HG03378 (cell line): ENCODE data around the gene PWWP2B.

ENCODE experiments used
- ATAC-seq: cut with Tn5 transposase; IDR thresholded peaks from one replicate; pipeline ENCODE4 v1.9.1; 2021; ENCODE audit warnings: mild to moderate bottlenecking, moderate library complexity; ENCODE audit not compliant: unreplicated experiment

Gene PWWP2B

GRCh38 chr10:132363376-132363775, 33.6 kb upstream of the PWWP2B start:
- ATAC-seq = no peak

- no peak for ATAC-seq
Measured at GRCh38 chr10:132363921-132364593, 32.9 kb upstream of the PWWP2B start.

GRCh38 chr10:132364594-132364970, 32.4 kb upstream of the PWWP2B start:
- ATAC-seq = no peak

DNA sequence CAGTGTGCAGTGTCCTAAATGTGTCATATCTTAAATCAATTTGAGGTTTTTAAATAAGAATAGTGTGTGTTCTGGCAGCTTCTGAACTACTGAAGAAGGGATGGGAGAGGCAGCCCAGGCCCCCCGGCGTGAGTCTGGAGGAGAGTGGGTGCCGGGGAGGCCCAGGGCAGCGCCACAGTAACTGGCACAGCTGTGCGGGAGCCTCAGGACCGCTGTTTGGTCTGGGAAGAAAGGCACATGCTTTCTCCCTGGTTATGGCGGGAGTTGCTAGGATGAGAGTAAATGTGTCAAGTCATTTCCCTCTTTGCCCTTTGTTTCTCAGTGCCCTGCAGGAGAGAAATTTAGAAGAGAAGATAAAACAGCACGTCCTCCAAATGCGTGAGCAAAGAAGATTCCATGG, 31.9 kb upstream of the PWWP2B start:
- no peak for ATAC-seq

- ATAC-seq = no peak
Measured at GRCh38 chr10:132366006-132366405, 31.0 kb upstream of the PWWP2B start.

GRCh38 chr10:132366499-132366898, 30.5 kb upstream of the PWWP2B start:
- ATAC-seq = no peak

- ATAC-seq = no peak
Measured at GRCh38 chr10:132368391-132368790, 28.6 kb upstream of the PWWP2B start.

GRCh38 chr10:132368881-132369635, 27.9 kb upstream of the PWWP2B start:
- ATAC-seq = no peak

DNA sequence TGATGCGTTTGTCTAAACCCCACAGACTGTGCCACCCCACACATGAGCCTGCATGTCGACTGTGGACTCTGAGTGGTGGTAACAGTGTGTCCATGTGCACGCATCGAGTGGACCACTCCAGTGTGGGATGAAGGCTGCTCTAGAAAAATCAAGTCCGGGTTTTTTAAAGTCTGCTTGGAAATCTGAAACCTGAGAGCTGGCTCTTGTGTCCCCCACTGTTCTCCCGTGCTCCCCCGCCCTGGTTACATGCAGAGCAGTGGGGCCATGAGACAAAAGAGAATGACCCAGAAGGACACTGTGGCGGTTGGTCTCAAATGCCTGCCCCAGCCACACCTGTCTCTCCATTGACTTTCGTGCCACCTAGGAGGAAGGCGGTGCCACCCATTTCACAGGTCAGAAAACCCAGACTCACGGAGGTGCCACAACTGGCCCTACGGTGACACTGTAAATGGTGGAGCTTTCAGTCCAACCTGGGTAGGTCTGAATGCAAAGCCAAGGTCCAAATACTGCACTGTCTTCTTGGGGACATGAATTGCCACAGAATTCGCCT, 27.3 kb upstream of the PWWP2B start:
- no peak for ATAC-seq

DNA sequence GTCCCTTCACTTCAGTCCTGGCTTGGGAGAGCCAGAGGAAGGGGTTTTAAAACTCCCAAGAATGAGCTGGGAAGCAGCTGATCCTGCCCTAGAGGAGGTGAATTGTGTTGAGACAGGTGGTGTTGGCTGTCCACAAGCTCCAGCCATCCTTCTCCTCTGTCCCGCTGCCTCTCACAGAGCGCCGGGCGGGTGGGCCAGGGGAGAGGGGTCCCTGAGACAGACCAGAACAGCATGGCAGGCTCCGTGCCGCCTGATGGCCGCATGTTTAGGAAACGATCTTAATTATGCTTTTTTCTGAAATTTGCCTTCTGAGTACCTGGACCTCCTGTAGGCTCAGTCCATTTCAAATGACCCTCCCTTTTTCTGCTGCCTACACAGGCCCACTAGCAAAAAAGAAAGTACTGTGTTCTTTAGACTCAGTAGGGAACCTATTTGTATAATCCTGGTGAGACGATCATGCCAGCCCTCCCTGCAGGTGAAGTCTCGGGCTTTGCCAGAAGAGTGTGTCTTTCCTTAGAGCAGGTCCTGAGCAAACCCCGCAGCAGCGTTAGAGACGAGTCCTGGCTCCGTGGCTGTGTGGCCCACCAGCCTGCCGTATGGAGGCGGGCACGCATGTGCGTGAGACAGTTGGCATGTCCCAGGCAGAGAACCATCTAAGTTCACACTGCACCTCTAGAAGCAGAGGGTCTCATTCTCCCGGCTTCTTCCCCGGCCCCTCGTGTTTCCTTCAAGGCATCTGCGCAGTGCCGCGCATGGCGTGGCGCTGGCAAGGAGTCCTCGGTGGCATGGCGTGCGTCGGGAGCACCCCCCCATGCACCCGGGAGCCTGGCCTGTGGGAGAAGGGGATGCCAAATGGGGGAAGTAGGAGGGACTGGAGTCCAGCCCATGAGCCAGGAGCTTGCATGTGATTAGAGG, 26.3 kb upstream of the PWWP2B start:
- ATAC-seq = no peak

DNA sequence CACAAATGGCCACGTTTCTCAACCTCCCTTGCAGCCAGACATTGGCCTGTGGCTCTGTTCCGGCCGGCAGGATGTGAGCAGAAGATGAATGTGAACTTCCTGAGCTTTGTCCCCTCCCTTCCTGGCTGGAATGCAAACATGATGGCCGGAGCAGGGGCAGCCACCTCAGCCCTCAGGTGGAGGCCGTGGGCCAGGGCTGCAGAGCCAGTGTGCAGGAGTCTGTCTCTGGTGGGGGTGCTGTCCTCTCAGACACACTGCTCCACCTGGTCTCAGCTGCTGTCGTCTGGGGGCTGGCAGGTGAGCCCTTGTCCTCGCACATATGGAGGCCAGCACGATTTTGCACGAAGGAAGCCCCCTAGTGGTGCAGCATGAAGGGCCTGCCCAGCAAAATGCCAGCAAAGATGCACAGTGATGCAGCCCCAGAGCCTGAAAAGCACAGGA, 25.3 kb upstream of the PWWP2B start:
- ATAC-seq = no peak

- no peak for ATAC-seq
Measured at GRCh38 chr10:132372516-132373095, 24.4 kb upstream of the PWWP2B start.

DNA sequence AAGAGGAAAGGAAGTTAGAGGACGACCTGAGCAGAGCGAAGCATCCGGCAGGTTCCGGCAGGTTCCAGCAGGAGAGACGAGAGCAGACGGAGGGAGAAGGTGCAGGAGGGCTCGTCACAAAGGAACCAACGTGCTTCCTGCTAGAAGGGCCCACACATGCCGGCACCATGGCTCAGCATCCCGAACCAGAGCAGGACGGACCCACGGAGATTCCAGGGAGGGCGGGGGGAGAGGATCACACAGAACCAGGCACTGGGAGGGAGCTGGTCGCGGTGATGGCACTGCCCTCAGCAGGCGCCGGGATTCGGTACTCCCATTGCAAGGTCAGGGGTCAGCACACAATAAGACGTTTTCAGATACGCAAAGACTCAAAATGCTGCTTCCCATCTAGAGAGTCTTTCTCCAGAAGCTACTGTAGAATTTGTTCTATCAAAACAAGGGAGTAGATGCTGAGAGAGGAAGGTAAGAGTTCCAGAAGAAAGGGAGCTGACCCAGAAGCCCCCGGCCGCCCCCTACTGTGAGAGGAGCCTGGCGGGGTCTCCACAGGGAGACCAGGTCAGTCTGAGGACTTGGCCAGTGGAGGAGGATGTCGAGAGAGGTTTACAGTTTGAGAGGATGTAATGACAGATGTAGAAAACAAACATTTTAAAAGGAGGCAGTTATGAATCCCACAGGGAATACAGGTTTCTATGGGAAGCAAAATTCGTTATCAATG, 23.6 kb upstream of the PWWP2B start:
- ATAC-seq = no peak

- ATAC-seq = no peak
Measured at GRCh38 chr10:132374176-132374575, 22.8 kb upstream of the PWWP2B start.

DNA sequence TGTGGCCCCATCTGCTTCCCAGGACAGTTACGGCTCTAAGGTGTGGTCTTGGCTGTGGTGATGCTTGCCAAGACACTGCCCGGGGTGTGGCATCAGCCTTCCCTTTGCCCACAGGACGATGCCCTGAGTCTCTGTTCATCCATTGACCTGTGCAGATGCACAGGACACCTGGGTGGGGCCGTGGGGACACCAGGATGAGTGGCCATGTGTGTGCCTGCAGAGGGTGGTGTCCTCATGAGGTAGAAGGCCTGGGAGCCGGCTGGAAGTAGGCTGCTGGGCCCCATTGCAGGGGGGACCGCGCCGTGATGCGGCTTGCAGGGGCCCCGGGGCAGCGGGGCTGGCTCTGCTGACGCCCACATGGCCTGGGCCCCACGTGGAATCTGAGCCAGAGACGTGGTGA, 22.4 kb upstream of the PWWP2B start:
- no peak for ATAC-seq

DNA sequence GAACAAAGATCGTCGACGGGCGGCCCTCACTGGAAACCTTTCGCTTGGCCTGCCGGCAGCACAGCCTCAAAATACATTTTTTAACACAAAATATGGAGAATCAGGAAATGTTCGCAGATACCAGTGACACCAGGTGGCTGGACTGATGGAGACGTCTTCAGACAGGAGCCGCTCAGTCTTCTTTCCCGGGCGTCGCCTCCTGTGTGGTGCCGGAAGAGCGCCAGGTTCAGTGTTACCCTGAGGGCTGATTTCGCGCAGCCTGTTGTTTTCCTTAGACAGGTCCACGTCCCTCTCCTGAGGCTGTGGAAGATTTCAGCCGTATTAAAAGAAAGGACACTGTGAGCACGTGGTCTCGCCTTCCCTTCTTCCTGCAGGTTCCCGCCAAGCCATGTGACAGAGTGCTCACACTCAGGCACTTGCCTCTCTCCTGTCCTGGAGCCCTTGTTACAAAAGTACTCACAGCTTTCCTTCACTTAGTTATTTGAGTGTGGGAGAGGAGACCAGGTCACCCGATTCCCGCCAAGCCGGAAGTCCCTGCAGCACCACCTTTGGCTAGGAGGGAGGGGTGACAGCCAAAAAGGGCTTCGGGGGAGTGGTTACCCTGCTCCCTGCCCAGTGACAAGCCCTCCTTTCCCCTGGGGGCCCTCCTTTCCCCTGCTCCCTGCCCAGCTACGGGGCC, 21.7 kb upstream of the PWWP2B start:
- no peak for ATAC-seq

DNA sequence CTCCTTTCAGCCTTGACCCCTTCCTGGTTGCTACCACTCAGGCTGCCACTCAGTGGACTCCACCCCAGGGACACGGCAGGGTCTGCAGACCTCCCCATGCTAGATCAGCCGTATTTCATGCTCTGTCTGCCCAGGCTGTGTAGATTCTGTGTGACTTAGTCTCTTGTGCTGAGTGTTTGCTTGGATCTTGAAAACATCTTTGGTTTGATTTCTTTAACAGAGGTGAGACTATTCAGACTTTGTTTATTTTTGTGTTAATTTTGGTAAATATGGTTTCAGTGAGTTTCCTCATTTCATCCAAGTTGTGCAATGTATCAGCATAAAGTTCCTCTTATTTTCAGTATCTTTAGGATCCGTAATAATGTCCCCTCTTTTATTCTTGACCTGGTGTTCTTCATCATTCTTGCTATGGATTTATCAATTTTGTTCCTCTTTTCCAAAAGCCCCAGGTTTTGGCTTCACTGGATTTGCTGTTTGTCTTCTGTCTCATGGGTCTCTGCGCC, 21.2 kb upstream of the PWWP2B start:
- ATAC-seq = no peak

GRCh38 chr10:132376394-132376851, 20.6 kb upstream of the PWWP2B start:
- ATAC-seq = no peak

DNA sequence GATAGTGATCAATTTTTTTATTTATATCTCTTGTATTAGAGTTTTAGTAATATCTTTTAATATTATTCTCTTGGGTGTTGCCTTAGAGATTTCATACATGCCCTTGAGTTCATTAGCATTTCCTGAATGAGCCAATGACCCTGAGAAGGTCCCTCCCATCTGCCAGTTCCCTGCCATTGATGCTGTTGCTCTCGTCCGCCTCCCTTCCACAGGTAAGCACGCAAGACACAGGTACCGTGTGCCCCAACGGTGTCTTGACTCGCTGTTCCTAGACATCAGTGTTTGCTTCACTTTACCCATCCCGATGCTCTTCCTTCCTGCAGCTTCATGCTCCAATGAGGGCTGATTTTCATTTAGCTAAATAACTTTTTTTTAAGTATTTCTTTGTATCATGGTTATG, 19.7 kb upstream of the PWWP2B start:
- no peak for ATAC-seq
